Mesodermal cell (in vitro differentiated cells): Measurements from ENCODE around the gene ABCC1.

ENCODE experiments used
- H3K27ac ChIP-seq: 2 replicates; pipeline ENCODE4 v1.7.0; 2013; ENCODE audit warnings: mild to moderate bottlenecking, low read depth, low read length, moderate library complexity; ENCODE audit not compliant: severe bottlenecking
- H3K36me3 ChIP-seq: 2 replicates; pipeline ENCODE4 v1.7.1; 2013; ENCODE audit warnings: mild to moderate bottlenecking, low read length, moderate library complexity; ENCODE audit not compliant: control insufficient read depth, insufficient read depth
- H3K4me1 ChIP-seq: one replicate; pipeline ENCODE4 v1.7.1; 2013; ENCODE audit warnings: mild to moderate bottlenecking, low read length; ENCODE audit not compliant: insufficient read depth, control insufficient read depth, poor library complexity, severe bottlenecking
- H3K4me3 ChIP-seq: 2 replicates; pipeline ENCODE4 v1.7.0; 2013; ENCODE audit warnings: low read length, control low read depth, mild to moderate bottlenecking; ENCODE audit not compliant: insufficient read depth, poor library complexity, severe bottlenecking; ENCODE audit errors: extremely low read depth
- H3K9me3 ChIP-seq: 2 replicates; pipeline ENCODE4 v1.7.1; 2013; ENCODE audit warnings: mild to moderate bottlenecking, low read length, moderate library complexity; ENCODE audit not compliant: control insufficient read depth
- WGBS, 2 experiments: methylation state at CpG; one replicate each; pipeline ENCODE4 v1.1.5; 2013; ENCODE audit warnings: missing lambda C conversion rate in 2 of 2; ENCODE audit not compliant: insufficient coverage in 2 of 2; 5-methylcytosine and 5-hydroxymethylcytosine counted together

ABCC1 gene

DNA sequence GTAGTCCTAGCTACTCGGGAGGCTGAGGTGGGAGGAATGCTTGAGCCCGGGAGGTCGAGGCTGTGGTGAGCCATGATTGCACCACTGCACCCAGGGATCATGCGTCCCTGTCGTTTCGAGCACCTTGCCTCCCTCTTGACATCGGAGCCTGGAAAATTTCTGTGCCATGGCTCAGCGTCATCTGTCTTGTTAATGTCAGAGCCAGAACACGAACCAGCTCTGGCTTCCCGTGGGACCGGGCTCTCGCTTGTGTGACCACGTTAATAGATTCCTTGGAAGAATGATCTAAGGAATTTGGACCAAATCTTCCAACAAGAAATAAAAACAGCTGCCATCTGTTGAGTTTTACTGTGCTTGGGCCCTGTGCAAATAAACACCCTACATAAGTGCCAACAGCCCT, 117.7 kb downstream of the ABCC1 start:
- Histone ChIP-seq H3K4me3 (no peak overlapping the region), H3K9me3 (no peaks in the 10 kb centered on the region), H3K4me1 (peaks cover 6% of the 10 kb centered on the region), H3K27ac (no peak overlapping the region), H3K36me3 (peaks cover 21% of the 10 kb centered on the region)
- 85 to 92% methylated on average over 13 of the region's 13 CpGs for WGBS, 2 experiments

DNA sequence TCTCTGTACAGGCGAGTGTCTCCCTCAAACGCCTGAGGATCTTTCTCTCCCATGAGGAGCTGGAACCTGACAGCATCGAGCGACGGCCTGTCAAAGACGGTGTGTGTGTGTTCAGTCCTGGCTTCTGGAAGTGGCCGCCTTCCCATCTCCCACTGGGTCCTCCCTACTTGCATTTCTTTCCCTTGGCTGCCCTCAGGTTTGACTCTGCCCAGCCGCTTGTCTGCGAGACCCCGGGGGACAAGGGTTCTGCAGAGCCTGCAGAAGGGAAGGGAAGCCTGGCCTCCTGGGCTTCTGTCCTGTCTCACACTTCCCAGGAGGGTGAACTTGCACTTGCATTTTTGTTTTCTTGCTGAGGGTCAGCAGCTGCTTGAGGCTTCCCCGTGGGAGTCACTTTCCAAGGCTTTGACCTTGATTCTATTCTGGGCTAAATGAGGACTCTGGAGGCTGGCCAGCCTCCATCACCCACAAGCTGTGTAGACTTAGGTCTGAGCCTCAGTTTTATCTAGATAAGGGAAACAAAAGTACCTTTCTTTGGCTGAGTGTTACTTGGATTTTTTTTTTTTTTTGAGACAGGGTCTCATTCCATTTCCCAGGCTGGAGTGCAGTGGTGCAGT, 122.3 kb downstream of the ABCC1 start:
- no peak overlapping the region for H3K27ac ChIP-seq
- WGBS, 2 experiments: 87% methylated on average over 10 of the region's 11 CpGs
- H3K4me1 ChIP-seq: peaks cover 20% of the 10 kb centered on the region

DNA sequence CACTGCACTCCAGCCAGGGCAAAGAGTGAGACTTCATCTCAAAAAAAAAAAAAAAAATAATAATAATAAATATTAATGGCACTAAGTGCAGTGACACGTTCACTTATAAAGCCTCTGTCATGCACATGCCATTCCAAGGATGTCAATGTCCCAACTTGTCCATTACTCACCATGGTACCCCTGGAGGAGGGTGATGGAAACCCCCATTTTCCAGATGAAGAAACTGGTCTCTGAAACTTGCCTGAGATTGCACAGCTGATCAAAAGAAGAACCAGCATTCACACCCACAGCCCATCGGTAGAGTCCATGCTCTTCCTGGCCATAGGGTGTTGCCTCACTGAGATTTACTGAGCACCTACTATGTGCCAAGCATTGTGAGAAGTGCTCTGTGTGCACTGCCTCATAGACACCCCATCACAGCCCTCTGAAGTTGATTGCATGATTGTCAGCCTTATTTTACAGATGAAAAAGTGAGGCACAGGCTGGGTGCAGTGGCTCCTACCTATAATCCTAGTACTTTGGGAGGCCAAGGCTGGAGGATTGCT, 123.7 kb downstream of the ABCC1 start:
- no peaks in the 10 kb centered on the region for H3K9me3 ChIP-seq
- H3K4me3 ChIP-seq: no peak overlapping the region
- H3K27ac ChIP-seq: no peak overlapping the region
- peaks cover 44% of the 10 kb centered on the region for H3K36me3 ChIP-seq
- 83 to 100% methylated on average over 1 of the region's 2 CpGs for WGBS, 2 experiments
- H3K4me1 ChIP-seq: peaks cover 20% of the 10 kb centered on the region

More for the DNA sequence above, 122.3 kb downstream of the ABCC1 start:
- peaks cover 37% of the 10 kb centered on the region for H3K36me3 ChIP-seq
- H3K4me3 ChIP-seq: no peak overlapping the region
- H3K9me3 ChIP-seq: no peaks in the 10 kb centered on the region

DNA sequence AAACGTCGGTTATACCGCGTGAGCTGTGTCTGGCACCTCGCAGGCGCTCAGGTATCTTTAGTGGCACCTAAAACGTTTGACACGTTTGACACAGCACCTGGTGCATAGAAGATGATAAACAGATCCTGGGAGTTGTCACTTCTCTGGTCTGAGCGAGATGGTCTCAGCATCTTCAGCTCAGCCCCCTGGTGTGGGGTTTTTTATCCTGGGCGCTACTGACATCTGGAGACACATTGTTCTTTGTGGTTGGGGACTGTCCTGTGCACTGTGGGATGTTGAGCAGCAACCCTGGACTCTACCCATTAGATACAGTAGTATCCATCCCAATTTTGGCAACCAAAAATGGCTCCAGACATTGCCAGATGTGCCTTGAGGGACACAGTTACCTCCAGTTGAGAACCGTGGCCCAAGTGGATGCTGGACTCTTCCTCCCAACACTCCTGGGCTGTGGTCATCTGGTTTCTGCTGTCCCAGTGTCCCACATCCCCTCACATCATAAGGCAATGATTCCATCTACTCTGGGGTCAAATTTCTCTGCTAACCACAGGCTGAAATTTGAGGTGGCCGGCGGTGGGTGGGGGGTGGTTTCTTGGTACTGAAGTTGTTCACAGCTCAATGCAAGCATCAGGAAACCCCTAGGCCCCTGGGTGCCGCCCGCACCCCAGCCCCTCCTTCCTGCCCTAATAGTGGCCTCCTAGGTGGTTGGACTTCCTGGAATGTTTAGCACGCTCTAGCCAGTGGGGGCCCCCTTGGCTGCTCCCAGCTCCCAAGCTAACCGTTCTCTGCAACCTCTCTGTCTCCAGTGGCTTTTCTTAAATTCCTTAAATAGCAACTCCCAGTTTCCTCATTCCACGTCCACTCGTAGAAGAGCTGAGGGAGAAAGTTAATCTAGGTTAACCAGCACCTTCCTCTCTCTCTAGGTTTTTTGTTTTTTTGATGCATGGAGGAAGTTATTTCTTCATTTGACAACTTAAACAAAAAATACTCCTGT, 124.8 kb downstream of the ABCC1 start:
- peaks cover 47% of the 10 kb centered on the region for H3K36me3 ChIP-seq
- no peaks in the 10 kb centered on the region for H3K9me3 ChIP-seq
- peak overlapping the region; percentile 80 for H3K27ac ChIP-seq
- H3K4me1 ChIP-seq: peaks cover 16% of the 10 kb centered on the region
- WGBS, 2 experiments: 76 to 84% methylated on average over 12 to 14 of the region's 19 CpGs
- H3K4me3 ChIP-seq: no peak overlapping the region

DNA sequence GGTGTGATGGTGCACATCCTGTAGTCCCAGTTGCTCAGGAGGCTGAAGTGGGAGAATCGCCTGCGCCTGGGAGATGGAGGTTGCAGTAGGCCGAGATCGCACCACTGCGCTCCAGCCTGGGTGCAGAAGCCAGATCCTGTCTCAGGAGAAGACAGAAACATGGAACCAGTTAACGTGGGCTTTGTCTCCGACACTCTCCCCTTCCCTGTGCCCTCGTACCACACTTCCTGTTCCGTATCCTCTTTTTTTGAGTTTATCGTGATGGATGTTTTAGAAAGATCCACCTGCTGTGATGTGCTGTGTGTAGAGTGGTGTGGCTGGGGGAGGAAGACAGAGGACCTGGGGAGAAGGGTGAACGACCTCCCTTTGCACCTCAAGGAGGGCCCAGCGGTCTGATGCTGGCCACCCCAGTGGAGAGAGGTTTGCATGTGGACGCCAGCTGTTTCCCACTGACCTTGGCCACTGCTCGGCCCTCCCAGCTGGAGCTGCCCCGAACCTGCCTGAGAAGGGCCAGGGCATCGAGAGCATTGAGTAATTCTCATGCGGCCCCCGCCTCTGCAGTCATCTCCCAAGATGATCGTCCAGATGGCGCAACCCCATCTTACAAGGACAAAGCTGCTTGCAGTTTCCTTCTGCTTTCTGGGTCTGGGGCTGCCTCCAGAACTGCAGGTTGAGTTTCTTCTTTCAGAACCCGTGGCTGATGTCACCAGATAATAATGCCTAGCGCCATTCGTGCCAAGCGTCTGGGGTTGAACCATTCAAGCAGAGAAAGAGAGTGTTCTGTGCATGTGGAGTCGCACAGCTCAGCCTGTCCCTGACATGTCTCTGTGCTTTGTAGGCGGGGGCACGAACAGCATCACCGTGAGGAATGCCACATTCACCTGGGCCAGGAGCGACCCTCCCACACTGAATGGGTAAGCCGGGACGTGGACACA, 126.3 kb downstream of the ABCC1 start:
- Histone ChIP-seq H3K27ac (no peak overlapping the region), H3K4me1 (peaks cover 14% of the 10 kb centered on the region), H3K36me3 (peaks cover 49% of the 10 kb centered on the region), H3K9me3 (no peaks in the 10 kb centered on the region), H3K4me3 (no peak overlapping the region)
- 94 to 95% methylated on average over 27 to 29 of the region's 31 CpGs for WGBS, 2 experiments

DNA sequence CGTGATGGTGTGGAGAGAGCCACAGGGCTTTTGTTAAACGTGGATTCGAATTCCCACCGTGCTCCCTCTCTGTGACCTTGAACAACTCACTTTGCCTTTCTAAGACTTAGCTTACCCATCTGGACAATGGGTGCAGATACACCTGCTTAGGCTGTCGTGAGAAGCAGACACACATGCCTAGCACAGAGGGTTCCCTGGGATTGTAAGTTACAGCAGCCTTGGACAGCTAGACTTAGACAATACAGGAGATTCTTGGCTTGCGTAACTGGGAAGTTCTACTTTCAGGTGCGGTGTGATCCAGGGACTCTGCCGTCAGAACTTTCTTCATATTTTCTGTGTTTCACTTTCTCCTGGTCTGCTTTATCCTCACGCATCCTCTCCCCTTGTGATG, 127.0 kb downstream of the ABCC1 start:
- H3K4me3 ChIP-seq: no peak overlapping the region
- no peak overlapping the region for H3K27ac ChIP-seq
- peaks cover 51% of the 10 kb centered on the region for H3K36me3 ChIP-seq
- 99% methylated on average over 9 of the region's 9 CpGs for WGBS, 2 experiments
- no peaks in the 10 kb centered on the region for H3K9me3 ChIP-seq
- peaks cover 14% of the 10 kb centered on the region for H3K4me1 ChIP-seq

DNA sequence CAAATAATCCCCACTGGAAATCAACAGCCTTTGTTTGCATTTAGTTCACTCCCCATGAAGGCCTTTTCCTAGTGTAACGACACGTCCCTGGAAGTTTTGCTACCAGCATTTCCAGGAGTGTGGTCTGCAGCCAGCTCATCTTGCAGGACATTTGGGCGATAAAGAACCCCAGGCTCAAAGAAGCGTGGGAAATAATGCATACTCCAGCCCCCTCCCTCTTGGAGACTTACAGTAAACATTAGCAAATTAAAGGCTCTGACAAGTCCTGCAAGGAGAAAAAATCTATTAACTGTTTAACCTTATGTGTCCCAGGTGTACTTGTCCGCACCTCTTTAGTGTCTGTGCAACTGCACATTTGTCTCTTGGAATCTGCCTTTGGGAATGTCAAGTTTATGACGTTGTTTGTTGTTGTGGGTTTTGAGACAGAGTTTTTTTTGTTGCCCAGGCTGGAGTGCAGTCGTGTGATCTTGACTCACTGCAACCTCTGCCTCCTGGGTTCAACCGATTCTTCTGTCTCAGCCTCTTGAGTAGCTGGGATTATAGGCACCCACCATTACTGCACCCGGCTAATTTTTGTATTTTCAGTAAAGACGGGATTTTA, 131.1 kb downstream of the ABCC1 start:
- peaks cover 69% of the 10 kb centered on the region for H3K36me3 ChIP-seq
- peaks cover 12% of the 10 kb centered on the region for H3K9me3 ChIP-seq
- H3K27ac ChIP-seq: no peak overlapping the region
- 90 to 91% methylated on average over 8 to 9 of the region's 10 CpGs for WGBS, 2 experiments
- no peak overlapping the region for H3K4me3 ChIP-seq
- peaks cover 2% of the 10 kb centered on the region for H3K4me1 ChIP-seq

DNA sequence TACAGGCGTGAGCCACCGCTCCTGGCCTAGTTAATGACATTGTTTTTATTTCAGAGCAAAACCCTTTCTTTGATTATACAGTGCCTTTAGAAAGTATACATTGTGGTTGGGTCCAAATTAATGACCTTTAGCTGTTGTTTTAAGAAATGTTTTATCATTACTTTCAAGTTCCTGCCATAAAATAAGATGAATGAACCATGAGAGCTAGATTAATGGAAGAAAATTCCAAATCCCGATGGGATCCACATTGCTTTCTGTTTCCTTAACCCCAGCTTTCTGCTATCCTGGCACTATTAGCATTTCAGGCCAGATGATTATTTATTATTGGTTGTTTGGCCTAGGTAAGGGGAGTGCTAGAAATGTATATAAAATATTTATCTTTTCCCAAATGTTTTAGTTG, 131.7 kb downstream of the ABCC1 start:
- no peaks in the 10 kb centered on the region for H3K4me1 ChIP-seq
- H3K36me3 ChIP-seq: peaks cover 70% of the 10 kb centered on the region
- peaks cover 12% of the 10 kb centered on the region for H3K9me3 ChIP-seq
- H3K4me3 ChIP-seq: no peak overlapping the region
- 75% methylated on average over 2 of the region's 3 CpGs; no CpG with 5 or more reads in 1 of the 2 experiments for WGBS, 2 experiments
- no peak overlapping the region for H3K27ac ChIP-seq

DNA sequence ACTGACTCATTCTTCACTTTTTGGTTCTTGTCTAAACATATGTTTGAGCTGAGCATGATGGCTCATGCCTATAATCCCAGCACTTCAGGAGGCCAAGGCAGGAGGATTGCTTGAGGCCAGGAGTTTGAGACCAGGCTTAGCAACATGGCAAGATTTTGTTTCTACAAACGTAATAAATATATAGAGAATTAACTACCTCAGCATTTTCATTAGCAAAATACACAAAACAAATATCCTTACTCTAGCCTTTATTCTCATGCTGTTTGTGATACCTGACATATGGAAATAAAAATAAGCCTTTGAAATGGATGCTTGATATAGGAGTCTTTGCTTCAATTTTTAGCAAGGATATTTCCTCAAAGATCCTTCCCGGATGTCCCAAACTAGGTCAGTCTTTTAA, 132.8 kb downstream of the ABCC1 start:
- Histone ChIP-seq H3K9me3 (peaks cover 12% of the 10 kb centered on the region), H3K4me1 (no peaks in the 10 kb centered on the region), H3K36me3 (peaks cover 70% of the 10 kb centered on the region), H3K27ac (no peak overlapping the region), H3K4me3 (no peak overlapping the region)
- WGBS, 2 experiments: 88 to 100% methylated on average over 1 of the region's 2 CpGs
